CMK (cell line): ENCODE data around the gene ZNG1A.
"Not testable (repeated sequence)": the region's sequence is repeated elsewhere in the genome, so short reads cannot be mapped to it uniquely, and the experiment has no call there.

ENCODE experiments used
- DNase-seq: peaks from one replicate; pipeline ENCODE4 v3.0.0-alpha.2; 2010; ENCODE audit warnings: low read depth

Gene ZNG1A

GRCh38 chr9:94992-95391 is 83.9 kb downstream of the ZNG1A start:
- not testable (repeated sequence) for DNase-seq

GRCh38 chr9:94323-94722 is 84.5 kb downstream of the ZNG1A start:
- not testable (repeated sequence) for DNase-seq

GRCh38 chr9:93909-94308 is 84.9 kb downstream of the ZNG1A start:
- DNase-seq: not testable (repeated sequence)

GRCh38 chr9:90851-91250 is 88.0 kb downstream of the ZNG1A start:
- DNase-seq: not testable (repeated sequence)

GRCh38 chr9:88396-89037 is 90.3 kb downstream of the ZNG1A start:
- DNase-seq: not testable (repeated sequence)

- DNase-seq: not testable (repeated sequence)
Measured at GRCh38 chr9:87860-88259, 91.0 kb downstream of the ZNG1A start.

- DNase-seq: not testable (repeated sequence)
Measured at GRCh38 chr9:87105-87504, 91.8 kb downstream of the ZNG1A start.

GRCh38 chr9:86697-87096 is 92.2 kb downstream of the ZNG1A start:
- not testable (repeated sequence) for DNase-seq

GRCh38 chr9:82932-83689 is 95.7 kb downstream of the ZNG1A start:
- not testable (repeated sequence) for DNase-seq

- DNase-seq: not testable (repeated sequence)
Measured at GRCh38 chr9:78333-78732, 100.5 kb downstream of the ZNG1A start.

GRCh38 chr9:76389-76788 is 102.5 kb downstream of the ZNG1A start:
- DNase-seq: not testable (repeated sequence)

- DNase-seq: not testable (repeated sequence)
Measured at GRCh38 chr9:73900-74525, 104.8 kb downstream of the ZNG1A start.

GRCh38 chr9:73076-73899 is 105.6 kb downstream of the ZNG1A start:
- DNase-seq: not testable (repeated sequence)
